GM21825 (cell line): ENCODE results near the gene EVC2.

Source experiments
- ATAC-seq: cut with Tn5 transposase; IDR thresholded peaks from one replicate; pipeline ENCODE4 v1.9.1; 2021; ENCODE audit warnings: mild to moderate bottlenecking, moderate library complexity; ENCODE audit not compliant: unreplicated experiment

Gene EVC2

GRCh38 chr4:5715357-5715756 is 7.0 kb upstream of the EVC2 start:
- ATAC-seq, result no peak

GRCh38 chr4:5713861-5714260 is 5.5 kb upstream of the EVC2 start:
- ATAC-seq, result no peak

- no peak for ATAC-seq
These were observed 4.6 kb upstream of the EVC2 start for GRCh38 chr4:5712931-5713330.

- no peak for ATAC-seq
These were observed 4.2 kb upstream of the EVC2 start for GRCh38 chr4:5712517-5712916.

GRCh38 chr4:5711479-5712184 is 3.3 kb upstream of the EVC2 start:
- ATAC-seq, result no peak

- no peak for ATAC-seq
These were observed 2.7 kb upstream of the EVC2 start, which contains the start of gene EVC for GRCh38 chr4:5710961-5711478. Gene EVC, plus strand, starts transcription at chr4:5711201. Its CDS starts 180 bp downstream, at chr4:5711381.

GRCh38 chr4:5710065-5710960 is 2.0 kb upstream of the EVC2 start:
- ATAC-seq, result no peak

- ATAC-seq, result no peak
These were observed 832 bp upstream of the EVC2 start for GRCh38 chr4:5709207-5709575.

GRCh38 chr4:5707778-5708448 is 446 bp downstream of the EVC2 start:
- no peak for ATAC-seq

GRCh38 chr4:5707366-5707765 is 993 bp downstream of the EVC2 start:
- no peak for ATAC-seq

- ATAC-seq, result no peak
These were observed 1.7 kb downstream of the EVC2 start for GRCh38 chr4:5706486-5707290.

GRCh38 chr4:5705647-5706320 is 2.6 kb downstream of the EVC2 start:
- no peak for ATAC-seq

GRCh38 chr4:5704276-5704675 is 4.1 kb downstream of the EVC2 start:
- no peak for ATAC-seq

- no peak for ATAC-seq
These were observed 4.5 kb downstream of the EVC2 start for GRCh38 chr4:5703831-5704230.

GRCh38 chr4:5701971-5702370 is 6.4 kb downstream of the EVC2 start:
- ATAC-seq, result no peak

- no peak for ATAC-seq
These were observed 7.9 kb downstream of the EVC2 start for GRCh38 chr4:5700459-5700858.

- ATAC-seq, result no peak
These were observed 12.0 kb downstream of the EVC2 start for GRCh38 chr4:5696341-5696740.

GRCh38 chr4:5693871-5694270 is 14.5 kb downstream of the EVC2 start:
- no peak for ATAC-seq

GRCh38 chr4:5691491-5692132 is 16.7 kb downstream of the EVC2 start:
- no peak for ATAC-seq

GRCh38 chr4:5689065-5689464 is 19.3 kb downstream of the EVC2 start:
- no peak for ATAC-seq
